HG03103 (cell line): ENCODE measurements around the gene PRAMEF6.
"Not testable (repeated sequence)": the region's sequence is repeated elsewhere in the genome, so short reads cannot be mapped to it uniquely, and the experiment has no call there.

Experiments
- ATAC-seq: cut with Tn5 transposase; IDR thresholded peaks from one replicate; pipeline ENCODE4 v1.9.1; 2021; ENCODE audit warnings: low read depth; ENCODE audit not compliant: unreplicated experiment

The PRAMEF6 gene

GRCh38 chr1:12947480-12947879 is at the start of gene PRAMEF6:
TSS of gene PRAMEF6 (minus strand) at chr1:12947580. CDS start at chr1:12942518, 5,062 bp downstream.
- not testable (repeated sequence) for ATAC-seq

GRCh38 chr1:12924368-12924767 is 23.0 kb downstream of the PRAMEF6 start:
- not testable (repeated sequence) for ATAC-seq

- not testable (repeated sequence) for ATAC-seq
These were observed 25.6 kb downstream of the PRAMEF6 start for GRCh38 chr1:12921749-12922148.

GRCh38 chr1:12916310-12916709 is 31.1 kb downstream of the PRAMEF6 start, which contains the start of gene PRAMEF7:
TSS of gene PRAMEF7 (plus strand) at chr1:12916610. CDS start at chr1:12917693, 1,083 bp downstream.
- not testable (repeated sequence) for ATAC-seq

- ATAC-seq: not testable (repeated sequence)
These were observed 43.4 kb downstream of the PRAMEF6 start for GRCh38 chr1:12903793-12904572.

- ATAC-seq: not testable (repeated sequence)
These were observed 48.2 kb downstream of the PRAMEF6 start for GRCh38 chr1:12899186-12899585.

- not testable (repeated sequence) for ATAC-seq
These were observed 49.2 kb downstream of the PRAMEF6 start, which contains the start of gene PRAMEF10 for GRCh38 chr1:12898170-12898569. TSS of gene PRAMEF10 (minus strand) at chr1:12898270. CDS start at chr1:12895847, 2,423 bp downstream.
